PC-3 (cell line): ENCODE results near the gene DIO1.

Experiments used
- CTCF ChIP-seq: fragments of 300-600 bp; sonication (generic); conservative IDR thresholded peaks from 2 replicates; pipeline ENCODE4 v1.5.1; 2017; ENCODE audit warnings: antibody characterized with exemption, low read depth, mild to moderate bottlenecking, low read length
- EZH2 ChIP-seq: fragments of 300-600 bp; sonication (generic); IDR thresholded peaks from one replicate; pipeline ENCODE4 v1.6.1; 2017; ENCODE audit warnings: antibody characterized with exemption, mild to moderate bottlenecking, low read length; ENCODE audit not compliant: unreplicated experiment
- EZH2phosphoT487 ChIP-seq: fragments of 300-600 bp; sonication (generic); IDR thresholded peaks from 2 replicates; pipeline ENCODE4 v1.6.1; 2018; ENCODE audit warnings: mild to moderate bottlenecking, antibody characterized with exemption, low read length, borderline replicate concordance

DNA sequence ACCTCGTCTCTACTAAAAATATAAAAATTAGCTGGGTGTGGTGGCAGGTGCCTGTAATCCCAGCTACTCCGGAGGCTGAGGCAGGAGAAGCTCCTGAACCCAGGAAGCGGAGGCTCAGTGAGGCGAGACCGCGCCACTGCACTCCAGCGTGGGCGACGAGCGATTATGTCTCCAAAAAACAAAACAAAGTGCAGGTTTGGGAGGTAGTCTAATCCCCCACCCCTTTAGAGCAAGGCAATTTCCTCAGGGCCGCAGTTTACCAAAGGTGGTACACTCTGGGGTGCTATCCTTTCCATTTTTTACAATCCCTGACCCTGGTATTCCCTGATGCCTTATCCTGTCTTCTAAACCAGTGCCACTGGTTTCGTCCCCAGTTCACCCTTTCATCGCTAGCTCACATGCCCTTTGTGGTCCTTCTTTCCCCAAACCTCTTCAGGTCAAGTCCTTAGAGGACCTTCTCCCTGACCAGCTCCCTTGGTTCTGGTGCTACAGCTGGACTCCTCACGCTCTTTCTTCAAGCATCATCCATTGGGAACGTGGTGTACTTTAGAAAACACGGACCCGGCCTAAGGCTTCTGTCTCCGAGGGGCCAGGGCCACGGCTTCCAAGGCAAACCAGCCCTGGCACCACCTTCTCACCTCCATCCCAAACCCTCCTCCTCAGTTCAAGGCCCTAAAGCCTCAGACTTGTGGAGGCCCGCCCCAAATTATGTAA is 50.6 kb downstream of the DIO1 start:
- no peak for TF ChIP-seq CTCF
- TF ChIP-seq EZH2, result no peak
- TF ChIP-seq EZH2phosphoT487, result no peak
